OCI-LY1 (cell line): Measurements from ENCODE around the gene ABR.

Source experiments
- EZH2 ChIP-seq: fragments of 200-600 bp; sonication (generic), shearing (Covaris generic); IDR thresholded peaks from 2 replicates; pipeline ENCODE4 v1.8.0; 2017; ENCODE audit warnings: borderline replicate concordance, mixed run types, mild to moderate bottlenecking, antibody characterized with exemption, low read length, moderate library complexity, mixed read lengths
- TF ChIP-seq, protein P1 (sequence below): fragments of 200-600 bp; sonication (generic), shearing (Covaris generic); IDR thresholded peaks from 2 replicates; pipeline ENCODE4 v1.5.1; 2017; ENCODE audit warnings: mild to moderate bottlenecking, antibody characterized with exemption, low read length, moderate library complexity, mixed read lengths

DNA sequence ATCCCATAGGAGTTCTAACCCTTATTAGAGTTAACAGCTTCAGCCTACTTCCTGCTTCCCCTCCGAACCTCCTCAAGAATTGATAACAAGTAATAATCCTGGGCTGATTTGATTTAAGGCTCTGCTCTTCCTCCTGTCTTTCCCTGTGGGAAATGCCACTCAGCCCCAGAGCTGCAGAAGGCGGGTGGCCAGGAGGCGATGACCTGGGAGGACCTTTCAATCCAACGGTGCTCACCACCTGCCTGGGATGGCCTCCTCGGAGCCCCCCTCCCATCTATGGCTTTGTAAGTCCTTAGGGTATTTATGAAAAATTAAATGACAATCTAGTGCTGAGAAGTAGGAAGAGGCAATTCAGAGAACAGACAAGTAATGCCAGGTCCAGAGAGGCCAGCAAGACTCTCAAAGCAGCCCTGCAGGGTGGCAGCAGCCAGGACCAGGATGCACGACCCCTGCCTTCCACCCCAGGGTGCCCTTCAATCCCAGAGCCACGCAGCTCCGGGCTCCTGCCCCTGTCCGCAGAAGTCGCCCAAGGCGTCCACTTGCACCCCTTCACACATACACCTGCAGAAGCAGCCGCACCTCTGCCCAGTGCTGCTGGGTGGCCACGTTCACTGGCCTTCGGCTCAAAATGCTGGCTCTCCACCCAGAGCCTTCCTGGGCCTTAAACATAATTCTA is 34.3 kb downstream of the ABR start:
- TF ChIP-seq EZH2: no peak
- TF ChIP-seq, protein P1, sequence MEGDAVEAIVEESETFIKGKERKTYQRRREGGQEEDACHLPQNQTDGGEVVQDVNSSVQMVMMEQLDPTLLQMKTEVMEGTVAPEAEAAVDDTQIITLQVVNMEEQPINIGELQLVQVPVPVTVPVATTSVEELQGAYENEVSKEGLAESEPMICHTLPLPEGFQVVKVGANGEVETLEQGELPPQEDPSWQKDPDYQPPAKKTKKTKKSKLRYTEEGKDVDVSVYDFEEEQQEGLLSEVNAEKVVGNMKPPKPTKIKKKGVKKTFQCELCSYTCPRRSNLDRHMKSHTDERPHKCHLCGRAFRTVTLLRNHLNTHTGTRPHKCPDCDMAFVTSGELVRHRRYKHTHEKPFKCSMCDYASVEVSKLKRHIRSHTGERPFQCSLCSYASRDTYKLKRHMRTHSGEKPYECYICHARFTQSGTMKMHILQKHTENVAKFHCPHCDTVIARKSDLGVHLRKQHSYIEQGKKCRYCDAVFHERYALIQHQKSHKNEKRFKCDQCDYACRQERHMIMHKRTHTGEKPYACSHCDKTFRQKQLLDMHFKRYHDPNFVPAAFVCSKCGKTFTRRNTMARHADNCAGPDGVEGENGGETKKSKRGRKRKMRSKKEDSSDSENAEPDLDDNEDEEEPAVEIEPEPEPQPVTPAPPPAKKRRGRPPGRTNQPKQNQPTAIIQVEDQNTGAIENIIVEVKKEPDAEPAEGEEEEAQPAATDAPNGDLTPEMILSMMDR: no peak
